Muscle layer of duodenum (tissue), 2 donors: Measurements from ENCODE around the gene PPP1R12B.
"Not testable (repeated sequence)": the region's sequence is repeated elsewhere in the genome, so short reads cannot be mapped to it uniquely, and the experiment has no call there.

Source experiments
- H3K27ac ChIP-seq: one replicate; pipeline ENCODE4 v1.7.0; 2013; ENCODE audit warnings: mild to moderate bottlenecking, low read length
- H3K27me3 ChIP-seq: one replicate; pipeline ENCODE4 v1.7.0; 2013; ENCODE audit warnings: low read depth, mild to moderate bottlenecking, control low read depth, low read length
- H3K36me3 ChIP-seq, 2 donors: one replicate each; pipeline ENCODE4 v1.7.0; 2013; ENCODE audit warnings: low read length in 2 of 2, control low read depth in 1 of 2, mild to moderate bottlenecking in 1 of 2; ENCODE audit not compliant: insufficient read depth in 2 of 2, control insufficient read depth in 1 of 2
- H3K4me1 ChIP-seq, 2 donors: one replicate each; pipeline ENCODE4 v1.7.0; 2013; ENCODE audit warnings: low read length in 2 of 2, mild to moderate bottlenecking in 2 of 2, control low read depth in 1 of 2, moderate library complexity in 1 of 2; ENCODE audit not compliant: insufficient read depth in 2 of 2, control insufficient read depth in 1 of 2
- H3K4me3 ChIP-seq, 2 donors: one replicate each; pipeline ENCODE4 v1.7.0; 2013; ENCODE audit warnings: low read length in 2 of 2, low read depth in 1 of 2, mild to moderate bottlenecking in 1 of 2
- H3K9me3 ChIP-seq, 2 donors: one replicate each; pipeline ENCODE4 v1.7.0; 2013; ENCODE audit warnings: low read length in 2 of 2, control low read depth in 1 of 2, mild to moderate bottlenecking in 1 of 2; ENCODE audit not compliant: control insufficient read depth in 1 of 2
- donor health status: healthy.

The PPP1R12B gene

GRCh38 chr1:202473266-202474045, 125.0 kb downstream of the PPP1R12B start:
- H3K27ac ChIP-seq: not testable (repeated sequence)

GRCh38 chr1:202479661-202480060, 131.2 kb downstream of the PPP1R12B start:
- not testable (repeated sequence) for H3K27me3 ChIP-seq, H3K27ac ChIP-seq

More at GRCh38 chr1:202473266-202474045, 125.0 kb downstream of the PPP1R12B start:
- H3K4me1 ChIP-seq, H3K36me3 ChIP-seq, H3K4me3 ChIP-seq, H3K27me3 ChIP-seq, H3K9me3 ChIP-seq: not testable (repeated sequence)

GRCh38 chr1:202480640-202481039, 132.1 kb downstream of the PPP1R12B start:
- H3K4me1 ChIP-seq: not testable (repeated sequence)

More at GRCh38 chr1:202479661-202480060, 131.2 kb downstream of the PPP1R12B start:
- H3K4me1 ChIP-seq, H3K36me3 ChIP-seq, H3K4me3 ChIP-seq, H3K9me3 ChIP-seq: not testable (repeated sequence)

GRCh38 chr1:202483362-202483761, 134.9 kb downstream of the PPP1R12B start:
- not testable (repeated sequence) for H3K27me3 ChIP-seq, H3K4me3 ChIP-seq, H3K36me3 ChIP-seq, H3K4me1 ChIP-seq, H3K9me3 ChIP-seq, H3K27ac ChIP-seq

More at GRCh38 chr1:202480640-202481039, 132.1 kb downstream of the PPP1R12B start:
- not testable (repeated sequence) for H3K36me3 ChIP-seq, H3K27me3 ChIP-seq, H3K9me3 ChIP-seq, H3K4me3 ChIP-seq, H3K27ac ChIP-seq

GRCh38 chr1:202484032-202484431, 135.5 kb downstream of the PPP1R12B start:
- H3K4me3 ChIP-seq, H3K36me3 ChIP-seq, H3K27me3 ChIP-seq, H3K27ac ChIP-seq, H3K4me1 ChIP-seq, H3K9me3 ChIP-seq: not testable (repeated sequence)

GRCh38 chr1:202484820-202485219, 136.3 kb downstream of the PPP1R12B start:
- H3K27me3 ChIP-seq, H3K4me3 ChIP-seq, H3K9me3 ChIP-seq, H3K4me1 ChIP-seq, H3K27ac ChIP-seq, H3K36me3 ChIP-seq: not testable (repeated sequence)

- H3K27ac ChIP-seq, H3K36me3 ChIP-seq, H3K4me3 ChIP-seq, H3K9me3 ChIP-seq, H3K27me3 ChIP-seq, H3K4me1 ChIP-seq: not testable (repeated sequence)
Observed at GRCh38 chr1:202488178-202488649, 139.7 kb downstream of the PPP1R12B start.

- H3K36me3 ChIP-seq, H3K27me3 ChIP-seq, H3K9me3 ChIP-seq, H3K27ac ChIP-seq, H3K4me3 ChIP-seq, H3K4me1 ChIP-seq: not testable (repeated sequence)
Observed at GRCh38 chr1:202489101-202489500, 140.6 kb downstream of the PPP1R12B start.

- not testable (repeated sequence) for H3K27ac ChIP-seq, H3K4me1 ChIP-seq, H3K4me3 ChIP-seq, H3K9me3 ChIP-seq, H3K27me3 ChIP-seq
- H3K36me3 ChIP-seq: peaks cover 4 to 24% of the 10 kb centered on the region in 2 donors
Observed at GRCh38 chr1:202493112-202493511, 144.6 kb downstream of the PPP1R12B start.

- Histone ChIP-seq H3K9me3 (no peaks in the 10 kb centered on the region), H3K4me3 (no peak overlapping the region), H3K27me3 (no peaks in the 10 kb centered on the region), H3K4me1 (no peaks in the 10 kb centered on the region), H3K36me3 (peaks cover 4 to 18% of the 10 kb centered on the region in 2 donors), H3K27ac (no peak overlapping the region)
Observed at GRCh38 chr1:202498542-202498941, 150.0 kb downstream of the PPP1R12B start.

- not testable (repeated sequence) for H3K27me3 ChIP-seq, H3K9me3 ChIP-seq, H3K4me1 ChIP-seq, H3K27ac ChIP-seq, H3K4me3 ChIP-seq
- peaks cover 4 to 18% of the 10 kb centered on the region in 2 donors for H3K36me3 ChIP-seq
Observed at GRCh38 chr1:202499997-202500396, 151.5 kb downstream of the PPP1R12B start.

- no peak overlapping the region for H3K27ac ChIP-seq
Observed at GRCh38 chr1:202501281-202501680, 152.8 kb downstream of the PPP1R12B start.

More at GRCh38 chr1:202501281-202501680, 152.8 kb downstream of the PPP1R12B start:
- peaks cover 0 to 4% of the 10 kb centered on the region in 2 donors for H3K4me1 ChIP-seq
- H3K9me3 ChIP-seq: no peaks in the 10 kb centered on the region
- H3K4me3 ChIP-seq: no peak overlapping the region
- H3K27me3 ChIP-seq: no peaks in the 10 kb centered on the region
- H3K36me3 ChIP-seq: peaks cover 0 to 7% of the 10 kb centered on the region in 2 donors
